ENCODE results near the gene CCDC160.

DNA sequence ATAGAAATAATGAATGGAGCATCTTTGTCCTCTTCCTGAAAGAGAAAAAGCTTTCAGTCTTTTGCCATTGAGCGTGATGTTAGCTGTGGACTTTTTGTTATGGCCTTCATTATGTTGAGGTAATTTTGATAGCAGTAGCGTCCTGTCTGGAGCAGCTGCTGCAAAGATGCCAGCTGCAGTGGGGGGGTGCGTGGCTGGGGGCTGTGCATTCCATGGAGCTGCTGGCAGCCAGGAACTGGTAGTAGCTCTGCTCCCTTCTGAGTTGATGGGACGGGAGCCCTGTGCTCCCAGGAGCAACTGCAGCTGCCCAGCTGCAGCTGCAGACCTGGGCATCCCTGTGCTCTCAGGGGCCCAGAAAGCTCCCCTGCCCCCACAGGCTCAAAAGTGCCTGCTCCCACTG, 50.4 kb downstream of the CCDC160 start:
- TF ChIP-seq, protein P1, sequence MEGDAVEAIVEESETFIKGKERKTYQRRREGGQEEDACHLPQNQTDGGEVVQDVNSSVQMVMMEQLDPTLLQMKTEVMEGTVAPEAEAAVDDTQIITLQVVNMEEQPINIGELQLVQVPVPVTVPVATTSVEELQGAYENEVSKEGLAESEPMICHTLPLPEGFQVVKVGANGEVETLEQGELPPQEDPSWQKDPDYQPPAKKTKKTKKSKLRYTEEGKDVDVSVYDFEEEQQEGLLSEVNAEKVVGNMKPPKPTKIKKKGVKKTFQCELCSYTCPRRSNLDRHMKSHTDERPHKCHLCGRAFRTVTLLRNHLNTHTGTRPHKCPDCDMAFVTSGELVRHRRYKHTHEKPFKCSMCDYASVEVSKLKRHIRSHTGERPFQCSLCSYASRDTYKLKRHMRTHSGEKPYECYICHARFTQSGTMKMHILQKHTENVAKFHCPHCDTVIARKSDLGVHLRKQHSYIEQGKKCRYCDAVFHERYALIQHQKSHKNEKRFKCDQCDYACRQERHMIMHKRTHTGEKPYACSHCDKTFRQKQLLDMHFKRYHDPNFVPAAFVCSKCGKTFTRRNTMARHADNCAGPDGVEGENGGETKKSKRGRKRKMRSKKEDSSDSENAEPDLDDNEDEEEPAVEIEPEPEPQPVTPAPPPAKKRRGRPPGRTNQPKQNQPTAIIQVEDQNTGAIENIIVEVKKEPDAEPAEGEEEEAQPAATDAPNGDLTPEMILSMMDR (IDR thresholded peaks at IDR 0.05), result no peak
- TF ChIP-seq POLR2A (IDR thresholded peaks at IDR 0.05) (no peak), POLR2AphosphoS5 (IDR thresholded peaks at IDR 0.05) (no peak)
